Measurements from ENCODE around the gene DOCK1.
"Not testable (repeated sequence)": the region's sequence is repeated elsewhere in the genome, so short reads cannot be mapped to it uniquely, and the experiment has no call there.

The DOCK1 gene

DNA sequence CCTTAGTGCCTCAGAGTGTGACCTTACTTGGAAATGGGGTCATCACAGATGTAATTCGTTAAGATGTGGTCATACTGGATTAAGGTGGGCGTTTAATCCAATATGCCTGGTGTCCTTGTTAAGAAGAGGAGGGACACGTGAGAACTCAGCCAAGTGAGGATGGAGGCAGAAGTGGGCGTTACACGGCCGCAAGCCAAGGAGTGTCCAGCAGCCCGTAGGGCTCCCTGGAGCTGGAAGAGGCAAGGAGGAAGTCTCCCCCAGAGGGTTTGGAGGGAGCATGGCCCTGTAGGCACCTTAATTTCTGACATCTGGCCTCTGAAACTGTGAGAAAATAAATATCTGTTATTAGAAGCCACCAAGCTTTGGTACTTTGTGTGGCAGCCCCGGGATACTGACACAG, 21.3 kb downstream of the DOCK1 start:
- no peak for DNase-seq

DNA sequence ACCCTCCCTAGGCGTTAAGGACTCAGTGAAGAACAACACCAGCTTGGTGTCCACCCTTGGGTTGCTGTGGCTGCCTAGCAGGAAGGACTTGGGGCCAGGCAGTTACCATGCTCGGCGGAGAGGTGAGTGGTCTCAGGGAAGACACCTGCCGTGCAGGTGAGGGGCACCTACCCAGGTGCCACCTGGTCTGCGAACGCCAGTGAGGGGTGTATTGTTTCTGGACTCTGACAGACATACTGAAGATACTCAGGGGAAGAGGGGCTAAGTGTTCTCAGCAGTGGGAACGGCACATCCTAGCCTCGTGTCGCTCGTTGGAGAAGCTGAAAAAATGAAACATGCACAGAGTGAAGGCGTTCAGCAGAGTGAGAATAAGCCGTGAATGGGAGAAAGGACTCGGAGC, 22.6 kb downstream of the DOCK1 start:
- DNase-seq: no peak

DNA sequence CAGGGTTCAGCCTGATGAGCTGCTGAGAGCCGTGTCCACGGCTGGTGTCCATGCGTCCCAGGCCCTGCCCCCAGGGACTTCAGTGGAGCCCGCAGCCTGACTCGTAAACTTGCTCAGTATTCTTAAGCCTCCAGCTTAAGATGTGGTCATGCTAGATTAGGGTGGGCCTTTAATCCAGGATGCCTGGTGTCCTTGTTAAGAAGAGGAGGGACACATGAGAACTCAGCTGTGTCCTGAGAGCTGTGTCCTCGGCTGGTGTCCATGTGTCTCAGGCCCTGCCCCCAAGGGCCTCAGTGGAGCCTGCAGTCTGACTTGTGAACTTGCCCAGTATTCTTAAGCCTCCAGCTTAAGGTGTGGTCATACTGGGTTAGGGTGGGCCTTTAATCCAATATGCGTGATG, 23.0 kb downstream of the DOCK1 start:
- DNase-seq: no peak

DNA sequence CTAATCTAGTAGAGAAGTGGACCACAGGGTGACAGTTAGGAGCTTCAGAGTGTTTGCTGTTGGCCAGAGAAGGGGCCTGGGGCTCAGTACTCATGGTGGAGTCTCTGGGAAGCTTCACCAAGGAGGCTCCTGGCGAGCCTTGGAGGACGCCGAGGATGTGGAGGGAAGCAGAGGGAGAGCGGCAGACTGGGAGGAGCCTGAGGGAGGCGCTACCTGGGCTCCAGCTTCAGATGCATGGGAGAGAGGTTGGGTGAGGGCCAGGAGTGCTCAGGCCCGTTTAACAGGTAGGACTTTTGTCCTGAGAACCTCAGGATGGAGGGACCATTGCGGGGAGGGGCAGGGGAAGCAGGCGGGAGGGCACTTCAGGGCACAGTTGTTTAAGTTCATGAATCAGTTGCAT, 24.2 kb downstream of the DOCK1 start:
- no peak for DNase-seq

DNA sequence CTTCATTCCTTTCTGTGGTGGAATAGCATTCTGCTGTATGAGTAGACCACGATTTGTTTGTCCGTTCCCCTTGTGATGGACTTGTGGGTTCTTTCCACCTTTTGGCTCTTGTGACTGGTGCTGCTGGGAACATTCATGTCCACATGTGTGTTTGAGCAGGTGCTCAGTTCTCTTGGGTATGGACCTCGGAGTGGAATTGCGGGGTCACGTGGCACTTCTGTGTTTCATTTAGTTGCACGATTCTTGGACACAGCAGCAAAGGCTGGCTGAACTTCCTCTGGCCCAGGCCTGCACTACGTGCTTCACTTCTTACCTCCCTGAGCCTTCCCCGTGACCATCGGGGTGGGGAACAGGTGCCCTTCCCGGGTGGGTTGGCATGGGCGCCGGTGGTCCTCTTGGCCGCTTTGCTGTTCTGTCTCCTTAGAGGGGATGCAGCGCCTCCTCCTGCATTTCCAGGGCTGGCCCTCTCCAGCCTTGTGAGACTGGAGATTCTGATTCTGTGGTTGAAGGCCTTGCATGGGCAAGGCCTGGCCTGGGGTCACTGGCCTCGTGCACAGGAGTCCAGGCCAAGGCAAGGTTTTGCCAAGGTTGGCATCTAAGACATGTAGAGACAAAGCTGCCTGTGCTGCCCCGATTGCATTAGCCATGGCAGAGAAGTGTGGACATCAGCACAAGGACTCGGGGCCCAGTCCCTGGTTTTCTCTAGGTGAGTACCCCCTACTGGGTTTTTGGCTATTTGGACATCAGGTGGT, 25.1 kb downstream of the DOCK1 start:
- no peak for DNase-seq

DNA sequence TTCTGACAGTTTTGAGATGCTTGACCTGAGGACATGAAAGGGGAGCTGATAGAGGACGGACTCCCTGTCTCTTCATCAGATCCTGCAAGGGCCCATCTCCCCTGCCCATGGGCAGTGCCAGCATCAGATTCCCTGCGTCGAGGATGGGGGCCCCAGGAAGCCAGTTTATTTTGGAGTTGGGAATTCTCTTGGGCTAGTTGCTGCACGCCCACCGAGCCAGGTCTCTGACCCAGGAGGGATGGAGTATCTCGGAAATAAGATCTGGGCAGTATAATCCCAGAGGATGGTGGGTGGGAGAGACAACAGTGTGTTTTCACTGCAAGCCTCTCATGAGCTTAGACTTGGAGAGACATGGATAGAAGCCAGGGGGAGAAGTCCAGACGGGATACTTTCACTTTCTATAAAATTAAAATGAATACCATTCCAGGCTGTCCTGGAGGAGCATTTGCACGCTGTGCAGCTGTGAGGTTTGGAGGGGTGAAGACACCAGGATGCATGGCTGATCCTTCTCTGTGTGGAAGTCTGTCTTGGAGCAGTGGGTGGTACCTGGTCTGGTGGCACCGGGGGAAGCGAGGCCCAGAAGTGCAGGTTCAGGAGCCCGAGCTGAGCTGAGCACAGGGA, 25.8 kb downstream of the DOCK1 start:
- no peak for DNase-seq

DNA sequence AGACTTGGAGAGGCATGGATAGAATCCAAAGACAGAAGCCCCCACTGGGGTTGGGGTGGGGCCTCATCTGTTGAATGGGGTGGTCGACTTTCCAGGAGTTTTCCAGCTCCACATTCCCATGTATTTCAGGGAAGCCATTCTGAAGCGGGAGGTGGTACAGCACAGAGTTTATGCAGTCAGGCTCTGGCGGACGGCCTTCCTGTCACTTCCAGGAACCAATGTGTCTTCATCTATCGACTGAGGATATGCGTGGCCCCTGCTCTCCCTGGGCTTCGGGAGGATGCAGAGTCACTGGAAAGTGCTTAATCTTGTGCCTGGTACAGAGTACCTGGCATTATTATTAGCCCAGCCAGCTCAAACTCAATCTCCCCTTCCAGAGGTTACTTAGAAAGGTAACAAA, 26.3 kb downstream of the DOCK1 start:
- DNase-seq: no peak

DNA sequence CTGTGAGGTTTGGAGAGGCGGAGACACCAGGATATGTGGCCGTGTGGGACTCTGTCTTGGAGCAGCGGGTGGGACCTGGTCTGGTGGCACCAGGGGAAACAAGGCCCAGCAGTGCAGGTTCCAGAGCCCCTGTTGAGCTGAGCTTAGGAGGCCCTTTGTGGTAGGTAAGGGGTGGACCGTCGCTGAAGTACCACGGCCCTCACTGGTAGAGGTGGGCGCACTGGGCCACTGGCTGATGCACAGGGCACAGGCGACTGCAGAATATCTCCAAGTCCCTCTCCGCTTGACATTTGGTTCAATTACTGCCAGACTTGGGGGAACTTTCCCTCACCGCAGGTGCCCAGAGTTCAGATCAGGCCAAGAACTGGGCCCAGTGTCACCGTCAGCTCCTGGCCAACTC, 27.3 kb downstream of the DOCK1 start:
- DNase-seq: no peak

DNA sequence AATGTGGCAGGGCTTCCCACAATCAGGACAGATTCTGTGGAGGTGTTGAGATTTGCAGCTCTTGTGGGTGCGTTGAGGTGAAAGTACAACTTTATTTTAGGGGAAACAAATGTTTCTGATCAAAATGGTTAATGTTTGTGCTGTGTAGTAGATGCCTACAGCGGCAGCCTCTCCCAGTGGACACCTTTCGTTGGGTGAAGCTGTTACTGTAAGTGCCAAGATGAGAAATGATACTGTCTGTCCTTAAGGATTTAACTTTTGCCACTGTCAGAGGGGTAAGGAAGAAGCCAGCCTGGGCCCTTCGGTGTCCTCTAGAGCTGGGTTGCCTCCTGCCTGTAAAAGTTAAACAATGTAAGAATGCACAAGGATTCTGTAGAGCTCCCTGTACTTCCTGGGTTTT, 27.9 kb downstream of the DOCK1 start:
- DNase-seq: no peak

DNA sequence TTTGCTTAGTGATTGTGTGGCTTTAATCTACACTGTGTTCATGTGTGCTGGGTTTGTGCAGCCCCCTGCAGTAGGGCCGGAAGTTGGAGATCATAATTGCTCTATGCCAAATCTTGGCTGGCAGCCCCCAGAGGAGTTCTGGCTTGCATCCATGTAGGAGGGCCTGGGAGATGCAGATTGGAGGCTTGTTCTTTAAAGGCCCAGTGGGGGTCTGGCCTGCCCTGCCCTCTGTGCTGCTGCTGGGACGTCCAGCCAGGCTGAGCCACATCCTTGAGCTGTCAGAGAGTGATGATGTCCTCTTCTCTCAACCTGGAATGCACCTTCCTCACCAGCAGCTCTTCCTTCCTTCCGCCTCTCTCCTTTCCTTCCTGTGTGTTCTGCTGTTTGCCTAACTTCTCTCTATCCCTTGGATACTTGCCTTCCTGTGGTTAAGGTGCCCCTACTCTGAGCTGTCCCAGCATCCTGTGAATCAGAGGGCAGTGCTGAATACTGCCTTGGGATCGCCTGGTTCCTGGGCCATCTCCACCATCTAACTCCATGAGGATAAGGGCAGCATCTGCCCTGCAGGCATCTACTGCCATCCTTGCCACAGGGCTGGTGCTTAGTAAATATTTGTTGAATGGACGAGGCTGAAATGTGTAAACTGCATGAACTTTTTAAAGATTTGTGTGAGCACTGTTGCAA, 30.2 kb downstream of the DOCK1 start:
- DNase-seq: no peak

DNA sequence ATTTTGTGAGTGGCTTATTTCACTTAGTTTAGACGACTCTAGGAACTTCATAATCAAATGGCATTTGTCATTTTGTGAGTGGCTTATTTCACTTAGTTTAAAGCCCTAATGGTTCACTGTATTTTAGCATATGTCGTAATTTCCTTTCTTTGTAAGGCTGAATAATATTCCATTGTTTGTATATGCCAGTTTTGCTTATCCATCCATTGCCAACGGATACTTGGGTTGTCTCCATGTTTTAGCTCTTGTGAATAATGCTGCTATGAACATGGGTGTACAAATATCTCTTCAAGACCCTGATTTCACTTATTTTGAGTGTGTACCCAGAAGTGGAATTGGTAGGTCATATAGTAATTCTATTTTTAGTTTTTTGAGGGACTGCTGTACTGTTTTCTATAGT, 31.8 kb downstream of the DOCK1 start:
- DNase-seq: no peak

DNA sequence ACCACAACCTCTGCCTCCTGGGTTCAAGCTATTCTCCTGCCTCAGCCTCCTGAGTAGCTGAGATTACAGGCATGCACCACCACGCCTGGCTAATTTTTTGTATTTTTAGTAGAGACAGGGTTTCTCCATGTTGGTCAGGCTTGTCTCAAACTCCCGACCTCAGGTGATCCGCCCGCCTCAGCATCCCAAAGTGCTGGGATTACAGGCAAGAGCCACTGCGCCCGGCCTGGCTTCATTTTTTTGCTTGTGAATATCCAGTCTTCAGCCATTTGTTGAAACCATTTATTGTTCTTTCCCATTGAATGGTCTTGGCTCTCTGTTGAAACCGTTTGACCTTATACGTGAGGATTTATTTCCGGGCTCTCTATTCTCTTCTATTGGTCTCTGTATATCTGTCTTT, 32.9 kb downstream of the DOCK1 start:
- not testable (repeated sequence) for DNase-seq

DNA sequence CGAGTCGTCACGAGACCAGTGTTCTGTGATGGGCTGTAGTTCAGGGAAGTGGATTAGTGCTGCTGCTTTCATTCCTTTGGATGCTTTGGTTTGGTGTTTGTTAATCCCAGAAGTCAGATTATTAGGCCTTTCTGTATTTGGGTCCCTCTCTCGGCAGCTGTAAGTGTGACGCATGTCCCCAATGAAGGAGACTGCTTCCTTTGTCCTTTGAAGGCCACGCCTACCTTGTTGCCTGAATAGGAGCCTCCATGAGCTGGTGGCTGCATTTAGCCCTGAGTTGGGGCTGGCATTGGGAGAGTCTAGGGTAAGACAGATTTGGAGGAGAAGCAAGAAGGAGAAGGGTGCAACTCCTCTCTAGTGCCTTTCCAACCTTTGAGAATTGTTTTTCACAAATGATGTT, 34.5 kb downstream of the DOCK1 start:
- DNase-seq: no peak

DNA sequence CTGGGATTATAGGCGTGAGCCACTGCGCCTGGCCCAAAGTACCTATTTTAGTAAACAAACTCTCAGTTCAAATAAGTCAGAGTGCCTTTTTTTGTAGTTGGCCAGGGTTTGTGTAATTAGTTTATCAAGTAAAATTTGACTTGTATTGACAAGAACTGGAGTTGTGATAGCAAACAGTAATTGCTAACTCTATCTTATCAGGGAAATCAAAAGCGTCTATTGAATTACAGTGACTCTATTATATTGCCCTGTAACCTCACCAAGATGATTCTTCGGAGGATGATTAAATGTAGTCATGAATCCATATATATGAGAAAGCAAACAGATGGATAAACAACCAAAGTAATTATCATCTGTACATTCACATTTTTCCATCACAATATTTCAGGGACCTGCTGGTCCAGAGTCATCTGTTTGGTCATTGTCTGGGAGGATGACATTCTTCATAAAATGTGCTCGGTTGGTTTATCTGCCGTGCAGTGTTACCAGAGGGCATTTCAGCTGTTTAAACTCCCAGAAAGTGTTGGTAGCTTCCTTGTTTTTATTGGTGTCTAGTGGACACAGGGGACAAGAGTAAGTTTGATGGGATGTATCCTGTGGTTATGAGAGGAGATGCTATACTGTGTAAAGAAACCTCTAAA, 35.6 kb downstream of the DOCK1 start:
- DNase-seq: no peak

DNA sequence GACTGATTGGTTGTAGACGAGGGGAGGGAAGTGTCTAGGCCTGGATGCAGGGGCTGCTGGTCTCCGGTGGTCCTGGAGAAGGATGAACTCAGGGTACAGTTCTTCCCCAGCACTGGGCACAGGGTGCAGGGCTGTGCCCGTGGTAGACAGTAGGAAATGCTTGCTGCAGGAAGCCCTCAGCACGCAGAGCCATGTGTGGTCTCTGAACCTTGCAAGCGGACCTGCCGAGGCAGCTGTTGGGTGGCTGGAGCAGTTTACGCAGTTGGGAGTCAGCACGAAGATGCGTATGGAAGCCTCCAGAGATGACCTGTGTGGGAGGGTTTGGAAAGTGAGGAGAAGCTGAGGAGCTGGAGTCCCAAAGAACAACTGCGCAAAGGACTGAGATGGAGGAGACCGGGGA, 39.0 kb downstream of the DOCK1 start:
- no peak for DNase-seq

DNA sequence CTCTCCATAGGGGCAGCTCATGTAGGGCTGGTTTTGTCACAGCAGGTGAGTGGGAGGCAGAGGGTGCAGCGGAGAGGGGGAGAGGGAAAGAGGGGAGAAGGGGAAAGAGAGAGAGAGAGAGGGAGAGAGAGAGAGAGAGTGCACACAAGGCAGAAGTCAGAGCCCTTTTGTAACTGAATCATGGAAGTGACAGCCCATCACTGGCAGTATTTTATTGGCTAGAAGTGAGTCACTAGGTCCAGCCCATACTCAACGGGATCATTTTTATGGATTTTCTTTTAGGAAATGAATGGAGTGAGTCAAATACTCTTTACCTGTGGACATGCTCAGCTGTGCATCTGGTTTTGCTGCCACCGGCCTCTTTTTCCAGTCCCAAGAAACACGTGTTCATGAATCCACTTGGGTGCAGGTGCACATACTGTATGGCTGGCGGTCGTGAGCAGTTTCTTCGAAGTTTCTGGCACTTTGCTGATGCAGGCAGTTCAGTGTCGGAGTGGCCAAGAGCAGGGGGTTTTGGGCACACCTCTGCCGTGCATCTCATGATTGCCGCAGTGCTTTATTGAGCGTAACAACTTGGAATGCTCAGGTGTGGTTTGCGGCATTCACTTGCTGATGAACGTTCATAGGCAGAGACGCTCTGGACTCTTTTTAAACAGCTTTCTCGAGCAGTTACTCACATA, 40.3 kb downstream of the DOCK1 start:
- no peak for DNase-seq

DNA sequence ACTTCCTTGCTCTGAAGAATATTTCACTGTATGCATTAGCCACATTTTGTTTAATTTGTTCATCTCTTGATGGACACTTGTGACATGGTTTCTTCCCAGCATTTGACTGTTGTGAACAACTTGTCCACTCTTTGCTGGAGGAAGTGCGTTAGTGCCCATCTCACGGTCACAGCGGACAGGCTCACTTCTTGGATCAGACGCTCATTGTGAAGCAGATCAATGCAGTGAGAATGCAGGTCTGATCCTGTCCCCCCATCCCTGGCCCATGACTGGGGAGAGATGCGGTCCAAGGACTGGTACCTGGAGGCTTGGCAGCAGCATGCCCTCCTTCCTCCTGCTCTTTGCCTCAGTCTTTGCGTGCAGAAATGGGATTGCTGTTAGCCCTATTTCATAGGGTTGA, 41.5 kb downstream of the DOCK1 start:
- DNase-seq: no peak

DNA sequence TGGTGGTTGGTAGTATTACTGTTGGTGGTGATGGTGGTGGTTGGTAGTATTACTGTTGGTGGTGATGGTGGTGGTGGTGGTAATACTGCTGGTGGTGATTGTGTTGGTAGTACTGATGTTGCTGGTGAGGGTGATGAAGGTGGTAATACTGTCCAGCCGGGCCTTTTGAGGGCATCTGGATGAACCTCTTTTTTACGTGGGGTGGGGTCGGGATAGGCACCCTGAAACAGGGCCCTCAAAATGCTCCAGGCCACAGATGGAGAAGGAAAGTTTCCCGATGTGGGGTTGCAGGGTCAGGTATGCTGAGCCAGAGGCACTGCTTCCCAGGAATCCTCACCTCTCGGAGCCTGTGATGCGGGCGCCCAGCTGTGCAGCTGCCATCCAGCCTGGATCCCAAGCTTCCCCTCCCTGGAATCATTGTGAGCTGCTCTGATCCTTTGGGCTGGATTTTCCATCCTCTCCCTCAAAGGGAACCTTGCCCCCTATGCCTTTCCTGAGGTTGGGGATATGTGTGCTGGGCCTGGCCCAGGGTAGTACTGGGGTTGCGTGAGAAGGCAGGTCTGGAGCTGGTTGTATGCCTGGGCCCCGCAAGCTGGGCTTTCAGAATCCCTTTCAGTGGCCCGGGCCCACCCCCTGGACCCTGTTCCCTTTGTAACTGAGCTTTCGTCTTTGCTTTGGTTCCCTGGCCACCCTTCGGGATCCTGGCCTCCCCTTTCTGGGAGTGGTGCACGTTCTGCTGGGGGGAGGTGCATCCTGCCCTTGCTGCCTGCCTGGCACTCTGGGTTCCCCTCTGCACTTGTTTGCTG, 43.3 kb downstream of the DOCK1 start:
- DNase-seq: no peak

DNA sequence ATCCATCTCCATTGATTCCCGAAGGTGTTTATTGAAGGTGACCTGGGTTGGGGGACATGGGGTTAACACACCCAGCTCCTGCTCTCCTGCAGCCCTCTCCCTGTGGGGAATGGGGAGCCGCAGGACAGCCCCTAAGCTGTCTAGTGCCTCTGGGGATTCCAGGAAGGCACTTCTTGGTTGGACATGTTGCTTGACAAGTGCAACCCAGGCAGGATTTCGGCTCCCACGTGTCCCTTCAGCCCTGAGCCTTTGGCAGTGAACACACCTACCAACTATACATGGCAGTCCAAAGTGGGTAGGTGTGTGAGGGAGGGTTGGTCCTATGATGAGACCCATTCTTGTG, 43.9 kb downstream of the DOCK1 start:
- no peak for DNase-seq

DNA sequence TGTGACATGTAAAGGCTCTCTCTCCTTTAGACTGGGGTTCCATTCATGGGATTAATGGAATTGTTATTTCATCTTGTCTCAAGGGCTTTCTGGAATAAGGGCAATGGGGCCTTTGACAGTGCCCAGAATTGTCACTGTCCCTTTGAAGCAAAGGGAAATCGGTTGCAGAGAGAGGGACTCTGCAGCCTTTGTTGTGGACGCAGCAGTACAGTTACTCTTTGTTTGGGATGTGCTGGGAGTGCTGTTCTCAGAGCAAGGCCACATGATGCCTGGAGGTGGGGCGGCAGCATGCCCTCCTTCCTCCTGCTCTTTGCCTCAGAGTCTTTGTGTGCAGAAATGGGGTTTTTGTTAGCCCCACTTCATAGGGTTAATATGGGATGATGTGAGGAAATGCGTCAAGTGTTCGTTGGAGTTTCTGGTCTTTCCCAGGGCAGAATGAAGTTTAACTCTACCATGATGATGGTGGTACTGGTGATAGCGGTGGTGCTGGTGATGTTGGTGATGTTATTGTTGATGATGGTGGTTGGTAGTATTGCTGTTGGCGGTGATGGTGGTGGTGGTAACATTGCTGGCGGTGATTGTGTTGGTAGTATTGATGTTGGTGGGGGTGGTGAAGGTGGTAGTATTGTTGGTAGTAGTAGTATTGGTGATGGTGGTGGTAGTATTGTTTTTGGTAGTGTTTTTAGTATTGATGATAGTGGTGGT, 45.3 kb downstream of the DOCK1 start:
- DNase-seq: no peak

DNA sequence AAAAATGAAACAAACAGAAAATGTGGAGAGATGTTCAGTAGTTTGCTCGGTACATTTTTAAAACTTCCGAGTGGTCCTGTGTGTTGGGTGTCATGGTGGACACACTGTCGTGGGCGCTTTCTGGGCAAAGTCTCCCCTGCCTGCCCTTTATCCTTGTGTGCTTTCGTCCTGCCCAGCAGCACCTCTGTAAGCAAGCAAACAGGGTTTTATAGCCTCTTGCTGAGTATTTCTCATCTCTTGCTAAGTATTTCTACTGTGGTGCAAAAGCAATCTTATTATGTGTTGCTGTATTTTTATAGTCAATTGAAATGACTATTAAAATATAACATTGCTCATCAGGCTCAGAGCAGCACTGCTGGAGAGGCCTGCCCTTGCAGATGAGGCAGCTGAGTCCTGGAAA, 48.7 kb downstream of the DOCK1 start:
- no peak for DNase-seq

DNA sequence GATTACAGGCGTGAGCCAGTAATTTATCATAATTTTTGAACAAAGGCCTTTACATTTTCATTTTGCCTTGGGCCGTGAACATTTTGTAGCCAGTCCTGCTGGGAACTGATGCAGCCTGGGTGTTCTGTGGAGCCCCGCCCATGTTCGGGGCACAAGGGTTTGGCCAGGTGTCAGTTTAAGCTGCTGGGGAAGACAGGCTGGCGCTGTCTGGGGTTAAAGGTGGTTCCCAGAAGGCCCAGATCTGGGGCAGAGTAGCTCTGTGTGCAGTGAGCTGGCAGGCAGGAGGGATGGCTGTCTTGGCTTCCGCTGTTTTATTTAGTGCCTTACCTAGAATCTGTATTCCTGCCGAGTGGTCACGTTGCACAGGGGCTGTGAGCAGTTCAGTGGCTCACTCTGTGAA, 50.2 kb downstream of the DOCK1 start:
- DNase-seq: no peak

Data from NCI-H2227 treated with DMSO at 0.1 percent for 48 hours (cell line).